ENCODE results near the gene BCAP31. TPM values are rescaled to one million over a fixed set of nuclear protein-coding genes. Genes with fewer than 3 reads are reported as not detected.
"Not testable (repeated sequence)": the region's sequence is repeated elsewhere in the genome, so short reads cannot be mapped to it uniquely, and the experiment has no call there.

BCAP31 gene
- total RNA-seq, 4 donors from 2014 or later: 76.4 to 129 (median 101) TPM

DNA sequence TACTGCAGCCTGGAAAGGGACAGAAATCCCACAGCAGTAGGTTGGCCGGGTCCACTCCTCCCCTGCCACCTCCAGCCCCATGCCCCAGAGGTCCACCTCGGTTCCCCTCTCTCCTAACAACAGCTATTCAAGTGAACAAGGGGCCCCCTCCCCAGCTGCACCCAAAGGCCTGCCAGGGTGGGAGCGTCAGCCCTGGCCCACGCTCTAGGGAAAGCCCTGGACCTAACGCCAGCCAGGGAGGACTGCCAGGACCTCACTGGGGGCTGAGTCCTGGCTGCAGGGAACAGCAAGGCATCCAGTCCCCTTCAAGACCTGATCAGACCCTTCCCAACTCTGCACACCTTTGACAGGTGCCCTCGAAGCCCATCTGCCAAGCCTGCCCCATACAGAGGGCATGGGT lies 23.2 kb downstream of the BCAP31 start:
- Histone ChIP-seq H3K36me3 (peaks cover 0 to 44% (median 34%) of the 10 kb centered on the region in 4 donors), H3K27me3 (no peaks in the 10 kb centered on the region), H3K9me3 (no peaks in the 10 kb centered on the region), H3K27ac (replicated peaks in 1 of 4) (peak overlapping the region in 2 of 4 donors; percentile 54 to 58), H3K4me1 (peaks cover 4 to 56% (median 36%) of the 10 kb centered on the region in 4 donors), H3K4me3 (no peak overlapping the region)
- no peak for DNase-seq (ENCODE audit: extremely low spot score)
- no peak for TF ChIP-seq EP300 (IDR thresholded peaks at IDR 0.05)
- TF ChIP-seq, protein P1, sequence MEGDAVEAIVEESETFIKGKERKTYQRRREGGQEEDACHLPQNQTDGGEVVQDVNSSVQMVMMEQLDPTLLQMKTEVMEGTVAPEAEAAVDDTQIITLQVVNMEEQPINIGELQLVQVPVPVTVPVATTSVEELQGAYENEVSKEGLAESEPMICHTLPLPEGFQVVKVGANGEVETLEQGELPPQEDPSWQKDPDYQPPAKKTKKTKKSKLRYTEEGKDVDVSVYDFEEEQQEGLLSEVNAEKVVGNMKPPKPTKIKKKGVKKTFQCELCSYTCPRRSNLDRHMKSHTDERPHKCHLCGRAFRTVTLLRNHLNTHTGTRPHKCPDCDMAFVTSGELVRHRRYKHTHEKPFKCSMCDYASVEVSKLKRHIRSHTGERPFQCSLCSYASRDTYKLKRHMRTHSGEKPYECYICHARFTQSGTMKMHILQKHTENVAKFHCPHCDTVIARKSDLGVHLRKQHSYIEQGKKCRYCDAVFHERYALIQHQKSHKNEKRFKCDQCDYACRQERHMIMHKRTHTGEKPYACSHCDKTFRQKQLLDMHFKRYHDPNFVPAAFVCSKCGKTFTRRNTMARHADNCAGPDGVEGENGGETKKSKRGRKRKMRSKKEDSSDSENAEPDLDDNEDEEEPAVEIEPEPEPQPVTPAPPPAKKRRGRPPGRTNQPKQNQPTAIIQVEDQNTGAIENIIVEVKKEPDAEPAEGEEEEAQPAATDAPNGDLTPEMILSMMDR (IDR thresholded peaks at IDR 0.05): no peak
- TF ChIP-seq POLR2A (IDR thresholded peaks at IDR 0.05; ENCODE audit: low read depth): no peak
- no peak for TF ChIP-seq POLR2AphosphoS5 (IDR thresholded peaks at IDR 0.05)
- intact Hi-C loops (cut with DNase I): no loop called here
- 81% methylated on average over 3 of the region's 6 CpGs for WGBS

DNA sequence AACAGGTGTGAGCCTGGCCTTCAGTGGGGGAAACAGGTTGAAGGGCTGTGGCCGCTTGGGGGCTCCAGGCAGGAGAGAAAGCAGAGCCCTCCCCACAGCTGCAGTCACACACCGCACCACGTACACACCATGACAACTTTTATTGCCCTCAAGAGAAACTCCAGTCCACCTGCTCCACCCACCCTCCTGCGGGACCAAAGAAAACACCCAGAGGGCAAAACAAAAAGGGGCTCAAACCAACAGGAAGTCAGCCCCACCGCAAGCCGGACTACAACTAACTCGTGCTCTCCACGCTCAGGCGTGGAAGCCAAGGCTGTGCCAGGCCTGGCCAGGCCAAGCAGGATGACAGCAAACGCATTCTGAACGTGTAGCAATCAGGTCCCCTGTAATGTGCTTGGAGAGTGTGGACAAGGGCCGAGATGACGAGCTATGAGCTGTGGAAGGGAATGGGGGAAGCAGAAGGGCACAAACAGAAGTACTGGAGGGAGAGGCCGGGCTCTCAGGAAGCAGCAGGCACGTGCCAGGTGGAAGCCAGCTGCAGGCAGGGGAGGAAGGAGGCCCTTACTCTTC lies 23.7 kb downstream of the BCAP31 start:
- Histone ChIP-seq H3K4me3 (no peak overlapping the region), H3K27ac (replicated peaks in 1 of 4) (peak overlapping the region; percentile 54 to 59 (median 56)), H3K27me3 (no peaks in the 10 kb centered on the region), H3K4me1 (peaks cover 4 to 51% (median 34%) of the 10 kb centered on the region in 4 donors), H3K9me3 (no peaks in the 10 kb centered on the region), H3K36me3 (peaks cover 0 to 44% (median 34%) of the 10 kb centered on the region in 4 donors)
- intact Hi-C loops (cut with DNase I): no loop called here
- TF ChIP-seq EP300 (IDR thresholded peaks at IDR 0.05): no peak
- no peak for TF ChIP-seq POLR2AphosphoS5 (IDR thresholded peaks at IDR 0.05)
- TF ChIP-seq POLR2A (IDR thresholded peaks at IDR 0.05; ENCODE audit: low read depth): no peak
- TF ChIP-seq, protein P1 (IDR thresholded peaks at IDR 0.05): no peak
- no peak for DNase-seq (ENCODE audit: extremely low spot score)
- 83% methylated on average over 12 of the region's 15 CpGs for WGBS

DNA sequence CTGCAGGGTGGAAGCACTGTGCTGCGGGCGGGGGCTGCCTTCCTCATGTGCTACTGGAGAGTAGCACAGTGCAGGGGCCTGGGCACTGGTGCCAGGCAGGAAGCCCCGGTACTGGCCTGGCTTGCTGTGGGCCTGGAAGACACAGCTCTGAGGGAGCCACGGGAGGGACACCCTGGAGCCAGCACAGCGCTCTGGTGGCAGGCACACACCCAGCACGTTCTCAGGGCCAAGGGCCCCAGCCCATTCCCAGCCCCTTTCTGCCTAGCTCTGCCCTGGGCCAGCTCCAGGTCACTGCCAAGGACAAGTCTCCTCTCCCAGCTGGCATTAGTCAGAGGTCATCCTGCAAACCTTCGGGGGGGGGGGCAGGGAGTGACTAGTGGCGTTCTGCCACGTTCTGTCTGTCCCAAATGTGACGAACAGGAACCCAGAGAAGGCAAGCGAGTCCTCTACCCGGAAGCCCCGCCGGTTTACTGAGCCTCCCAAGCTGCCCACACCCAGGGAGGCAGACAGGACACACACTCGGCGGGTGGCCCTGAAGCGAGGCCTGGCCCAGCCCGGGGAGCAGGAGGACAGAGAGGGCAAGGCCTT lies 24.3 kb downstream of the BCAP31 start:
- peaks cover 4 to 45% (median 31%) of the 10 kb centered on the region in 4 donors for H3K4me1 ChIP-seq
- H3K36me3 ChIP-seq: peaks cover 0 to 47% (median 35%) of the 10 kb centered on the region in 4 donors
- H3K9me3 ChIP-seq; intact Hi-C loops (cut with DNase I); H3K27me3 ChIP-seq; H3K4me3 ChIP-seq; DNase-seq (ENCODE audit: extremely low spot score): not testable (repeated sequence)
- WGBS: 68% methylated on average over 11 of the region's 18 CpGs
- peak overlapping the region; percentile 54 to 59 (median 56) for H3K27ac ChIP-seq (replicated peaks in 1 of 4)

DNA sequence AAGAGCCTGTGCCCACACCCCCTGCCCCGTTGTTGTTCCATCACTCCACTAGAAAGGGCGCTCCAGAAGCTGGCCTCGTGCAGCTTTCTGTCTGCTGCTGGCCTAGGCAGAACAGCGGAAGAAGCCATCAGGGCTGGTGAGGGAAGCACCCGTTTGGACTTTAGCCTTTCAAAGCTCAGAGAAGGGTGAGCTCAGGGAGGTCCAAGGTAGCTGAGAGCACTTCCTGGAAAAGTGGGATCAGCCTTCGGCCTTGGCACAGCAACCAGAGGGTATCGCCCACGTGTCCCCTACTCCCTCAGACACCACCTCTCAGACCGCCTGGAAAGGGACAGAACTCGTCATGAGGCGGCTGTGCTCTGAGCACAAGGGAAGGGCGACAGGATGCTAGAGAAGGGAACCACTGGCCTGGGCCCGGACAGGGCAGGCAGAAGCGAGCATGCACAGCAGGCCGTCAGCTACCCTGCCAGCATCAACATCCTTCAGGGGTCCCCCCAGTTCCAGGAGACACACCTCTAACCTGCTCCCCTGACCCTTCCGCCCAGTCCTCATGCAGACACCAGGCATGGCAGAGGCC lies 24.9 kb downstream of the BCAP31 start:
- H3K9me3 ChIP-seq; H3K27me3 ChIP-seq; intact Hi-C loops (cut with DNase I); H3K4me3 ChIP-seq; DNase-seq (ENCODE audit: extremely low spot score): not testable (repeated sequence)
- Histone ChIP-seq H3K27ac (replicated peaks in 1 of 4) (peak overlapping the region in 3 of 4 donors; percentile 54 to 59 (median 58)), H3K4me1 (peaks cover 4 to 40% (median 28%) of the 10 kb centered on the region in 4 donors), H3K36me3 (peaks cover 0 to 52% (median 36%) of the 10 kb centered on the region in 4 donors)
- 83% methylated on average over 11 of the region's 16 CpGs for WGBS

DNA sequence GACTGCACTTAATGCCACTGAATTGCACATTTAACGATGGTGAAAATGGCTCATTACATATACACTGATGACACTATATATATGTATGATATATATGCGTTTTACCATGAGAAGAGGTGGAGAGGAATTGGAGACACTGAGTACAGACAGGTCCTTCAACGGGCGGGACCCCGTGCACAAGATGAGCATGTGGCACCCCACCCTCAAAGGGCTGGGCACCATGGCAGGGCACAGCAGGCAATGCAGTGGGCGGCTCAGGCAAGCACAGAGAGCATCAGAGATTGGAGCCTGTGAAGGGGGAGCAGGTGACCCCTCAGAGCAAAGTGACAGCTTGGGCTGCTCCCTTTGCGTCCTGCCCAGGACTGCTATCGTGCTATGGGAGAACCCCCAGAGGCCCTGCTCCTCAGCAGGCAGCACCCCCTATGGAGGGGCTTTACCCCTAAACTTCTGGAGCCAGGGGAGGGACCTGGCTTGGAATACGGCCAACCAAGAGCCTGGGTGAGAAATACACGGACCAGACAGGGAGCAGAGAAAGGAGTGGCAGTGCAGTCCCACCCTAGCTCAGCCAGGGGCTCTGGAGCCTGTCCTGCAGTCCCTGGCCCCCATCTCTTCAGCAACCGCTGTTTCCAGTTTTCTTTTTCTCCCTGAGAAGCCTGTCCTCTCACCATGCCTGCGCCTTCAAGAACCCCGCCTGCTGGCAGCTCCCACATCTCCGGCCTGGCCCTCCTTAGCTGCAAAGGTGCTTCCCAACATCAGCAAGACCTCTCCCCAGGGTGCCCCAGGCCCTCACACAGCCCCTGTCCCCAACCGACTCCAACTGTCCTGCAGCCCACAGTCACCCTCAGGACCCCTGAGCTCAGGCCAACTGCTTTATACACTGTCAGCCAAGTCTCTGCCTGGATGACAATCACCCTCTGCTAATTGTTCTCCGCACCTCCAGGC lies 26.0 kb downstream of the BCAP31 start:
- intact Hi-C loops (cut with DNase I): no loop called here
- H3K9me3 ChIP-seq: no peaks in the 10 kb centered on the region
- no peak overlapping the region for H3K27ac ChIP-seq (replicated peaks in 1 of 4)
- no peak for DNase-seq (ENCODE audit: extremely low spot score)
- H3K4me3 ChIP-seq: no peak overlapping the region
- whole genome bisulfite sequencing: 77% methylated on average over 14 of the region's 16 CpGs
- peaks cover 2 to 29% (median 17%) of the 10 kb centered on the region in 4 donors for H3K4me1 ChIP-seq
- H3K27me3 ChIP-seq: no peaks in the 10 kb centered on the region
- TF ChIP-seq, protein P1 (IDR thresholded peaks at IDR 0.05): no peak
- TF ChIP-seq EP300 (IDR thresholded peaks at IDR 0.05) (no peak), POLR2A (IDR thresholded peaks at IDR 0.05; ENCODE audit: low read depth) (no peak), POLR2AphosphoS5 (IDR thresholded peaks at IDR 0.05) (no peak)
- peaks cover 0 to 55% (median 40%) of the 10 kb centered on the region in 4 donors for H3K36me3 ChIP-seq

DNA sequence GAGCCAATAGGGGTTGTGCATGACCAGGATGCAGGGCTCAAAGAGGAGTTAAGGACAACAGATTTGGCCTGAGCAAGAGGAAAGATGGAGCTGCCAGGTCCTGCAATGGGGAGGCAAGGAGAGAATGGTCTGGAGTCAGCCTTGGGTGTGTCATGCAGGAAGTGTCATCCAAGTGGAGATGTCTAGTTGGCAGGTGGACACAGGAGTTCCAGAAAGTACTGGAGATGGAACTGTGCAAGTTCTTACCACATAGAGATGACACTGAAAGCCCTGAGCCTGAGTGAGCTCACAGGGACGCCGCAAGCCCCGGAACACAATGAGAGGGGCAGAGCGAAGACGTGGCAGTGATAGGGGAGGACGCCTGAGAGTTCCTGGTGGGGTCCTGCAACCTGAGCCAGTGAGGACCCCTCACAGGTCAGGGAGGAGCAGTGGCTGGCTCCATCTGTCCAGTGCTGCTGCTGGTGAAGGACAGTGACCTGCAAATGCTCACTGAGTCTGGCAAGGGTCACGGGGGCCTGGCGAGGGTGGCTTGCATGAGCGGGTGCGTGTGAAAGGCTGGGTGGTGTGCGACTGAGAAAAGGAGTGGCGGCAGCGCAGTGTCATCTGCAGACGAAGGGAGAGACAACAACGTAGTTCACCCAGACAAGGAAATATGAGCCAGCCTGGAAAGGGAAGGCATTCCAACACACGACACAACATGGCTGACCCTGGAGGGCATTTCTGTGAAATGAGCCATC lies 27.0 kb downstream of the BCAP31 start:
- H3K27me3 ChIP-seq; intact Hi-C loops (cut with DNase I); H3K27ac ChIP-seq (replicated peaks in 1 of 4); H3K9me3 ChIP-seq; DNase-seq (ENCODE audit: extremely low spot score); H3K4me3 ChIP-seq: not testable (repeated sequence)
- Histone ChIP-seq H3K4me1 (peaks cover 0 to 18% (median 6%) of the 10 kb centered on the region in 4 donors), H3K36me3 (peaks cover 0 to 58% (median 34%) of the 10 kb centered on the region in 4 donors)
- WGBS: 81% methylated on average over 16 of the region's 16 CpGs

DNA sequence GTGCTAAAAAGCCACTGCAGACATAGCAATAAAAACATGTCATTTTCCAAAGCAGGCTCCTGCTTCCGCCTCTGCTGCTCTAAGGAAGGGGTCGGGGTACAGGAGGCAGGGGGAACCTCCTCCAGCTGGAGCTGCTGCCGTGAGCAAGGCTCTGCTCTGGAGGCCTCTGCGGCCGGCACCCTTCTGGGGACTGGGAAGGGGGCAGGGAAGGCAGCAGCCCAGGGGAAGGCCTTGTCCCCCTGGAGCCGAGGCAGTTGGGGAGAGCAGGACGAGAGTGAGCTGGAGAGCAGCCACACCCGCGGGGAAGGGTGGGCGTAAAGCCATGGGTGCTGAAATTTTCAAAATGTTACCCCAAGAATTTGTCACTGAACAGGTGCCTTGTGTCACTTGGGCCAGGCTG lies 27.6 kb downstream of the BCAP31 start:
- intact Hi-C loops (cut with DNase I); H3K4me3 ChIP-seq; H3K9me3 ChIP-seq; H3K27me3 ChIP-seq; DNase-seq (ENCODE audit: extremely low spot score); H3K27ac ChIP-seq (replicated peaks in 1 of 4): not testable (repeated sequence)
- 74% methylated on average over 10 of the region's 10 CpGs for WGBS
- Histone ChIP-seq H3K4me1 (peaks cover 0 to 20% (median 6%) of the 10 kb centered on the region in 4 donors), H3K36me3 (peaks cover 0 to 52% (median 28%) of the 10 kb centered on the region in 4 donors)

All from esophagus muscularis mucosa (tissue), 4 donors.